ENCODE measurements around the gene ERICH2.

DNA sequence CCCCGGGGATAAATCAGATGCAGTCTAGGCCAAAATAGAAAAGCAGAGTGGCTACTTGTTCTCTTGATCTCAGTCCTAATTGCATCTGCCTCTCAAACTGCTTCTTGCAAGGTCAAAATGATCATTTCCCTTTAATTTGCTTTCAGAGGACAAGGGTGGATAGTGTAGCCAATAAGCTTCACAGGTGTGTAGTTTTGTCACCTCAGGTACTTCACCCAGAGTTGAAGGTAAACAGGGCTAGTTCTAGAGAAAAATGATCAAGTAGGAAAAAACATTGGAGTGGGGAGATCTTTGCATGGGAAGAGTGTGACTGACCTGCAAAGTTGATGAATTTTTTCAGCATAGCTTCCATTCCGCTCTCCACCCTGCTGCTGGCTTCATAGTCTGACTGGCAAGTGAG lies 8.7 kb downstream of the ERICH2 start:
- TF ChIP-seq ZNF24 (tag by site-specific recombination; IDR thresholded peaks at IDR 0.05) (no peak), ZFP41 (tag by site-specific recombination; IDR thresholded peaks at IDR 0.05; ENCODE audit: borderline replicate concordance) (no peak), ZNF510 (tag by site-specific recombination; IDR thresholded peaks at IDR 0.05; ENCODE audit: insufficient replicate concordance) (no peak), ZNF354C (tag by site-specific recombination; IDR thresholded peaks at IDR 0.05; ENCODE audit: borderline replicate concordance, low read depth) (no peak), ZNF549 (tag by site-specific recombination; IDR thresholded peaks at IDR 0.05) (no peak), KLF9 (tag by site-specific recombination; IDR thresholded peaks at IDR 0.05; ENCODE audit: low read depth) (no peak), ZFP3 (tag by site-specific recombination; IDR thresholded peaks at IDR 0.05; ENCODE audit: low read depth) (no peak), ZNF174 (tag by site-specific recombination; IDR thresholded peaks at IDR 0.05) (no peak), ZNF274 (IDR thresholded peaks at IDR 0.05; ENCODE audit: low read length) (no peak), ZNF274 (tag by site-specific recombination; IDR thresholded peaks at IDR 0.05; ENCODE audit: borderline replicate concordance) (no peak)
- TF ChIP-seq, protein P1, sequence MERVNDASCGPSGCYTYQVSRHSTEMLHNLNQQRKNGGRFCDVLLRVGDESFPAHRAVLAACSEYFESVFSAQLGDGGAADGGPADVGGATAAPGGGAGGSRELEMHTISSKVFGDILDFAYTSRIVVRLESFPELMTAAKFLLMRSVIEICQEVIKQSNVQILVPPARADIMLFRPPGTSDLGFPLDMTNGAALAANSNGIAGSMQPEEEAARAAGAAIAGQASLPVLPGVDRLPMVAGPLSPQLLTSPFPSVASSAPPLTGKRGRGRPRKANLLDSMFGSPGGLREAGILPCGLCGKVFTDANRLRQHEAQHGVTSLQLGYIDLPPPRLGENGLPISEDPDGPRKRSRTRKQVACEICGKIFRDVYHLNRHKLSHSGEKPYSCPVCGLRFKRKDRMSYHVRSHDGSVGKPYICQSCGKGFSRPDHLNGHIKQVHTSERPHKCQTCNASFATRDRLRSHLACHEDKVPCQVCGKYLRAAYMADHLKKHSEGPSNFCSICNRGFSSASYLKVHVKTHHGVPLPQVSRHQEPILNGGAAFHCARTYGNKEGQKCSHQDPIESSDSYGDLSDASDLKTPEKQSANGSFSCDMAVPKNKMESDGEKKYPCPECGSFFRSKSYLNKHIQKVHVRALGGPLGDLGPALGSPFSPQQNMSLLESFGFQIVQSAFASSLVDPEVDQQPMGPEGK (tag by site-specific recombination; IDR thresholded peaks at IDR 0.05), result no peak
- TF ChIP-seq, protein P2, sequence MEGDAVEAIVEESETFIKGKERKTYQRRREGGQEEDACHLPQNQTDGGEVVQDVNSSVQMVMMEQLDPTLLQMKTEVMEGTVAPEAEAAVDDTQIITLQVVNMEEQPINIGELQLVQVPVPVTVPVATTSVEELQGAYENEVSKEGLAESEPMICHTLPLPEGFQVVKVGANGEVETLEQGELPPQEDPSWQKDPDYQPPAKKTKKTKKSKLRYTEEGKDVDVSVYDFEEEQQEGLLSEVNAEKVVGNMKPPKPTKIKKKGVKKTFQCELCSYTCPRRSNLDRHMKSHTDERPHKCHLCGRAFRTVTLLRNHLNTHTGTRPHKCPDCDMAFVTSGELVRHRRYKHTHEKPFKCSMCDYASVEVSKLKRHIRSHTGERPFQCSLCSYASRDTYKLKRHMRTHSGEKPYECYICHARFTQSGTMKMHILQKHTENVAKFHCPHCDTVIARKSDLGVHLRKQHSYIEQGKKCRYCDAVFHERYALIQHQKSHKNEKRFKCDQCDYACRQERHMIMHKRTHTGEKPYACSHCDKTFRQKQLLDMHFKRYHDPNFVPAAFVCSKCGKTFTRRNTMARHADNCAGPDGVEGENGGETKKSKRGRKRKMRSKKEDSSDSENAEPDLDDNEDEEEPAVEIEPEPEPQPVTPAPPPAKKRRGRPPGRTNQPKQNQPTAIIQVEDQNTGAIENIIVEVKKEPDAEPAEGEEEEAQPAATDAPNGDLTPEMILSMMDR (tag by site-specific recombination; IDR thresholded peaks at IDR 0.05), result no peak

Measured in HEK293 (cell line).